ENCODE measurements around the gene ITGAE. TPM values are rescaled to one million over a fixed set of nuclear protein-coding genes. Genes with fewer than 3 reads are reported as not detected.
A peak's percentile ranks its signal among the peaks of the same experiment; 100 is the strongest.

ITGAE gene
- total RNA-seq, 1 experiment from 2014 or later = 30.6 TPM

DNA sequence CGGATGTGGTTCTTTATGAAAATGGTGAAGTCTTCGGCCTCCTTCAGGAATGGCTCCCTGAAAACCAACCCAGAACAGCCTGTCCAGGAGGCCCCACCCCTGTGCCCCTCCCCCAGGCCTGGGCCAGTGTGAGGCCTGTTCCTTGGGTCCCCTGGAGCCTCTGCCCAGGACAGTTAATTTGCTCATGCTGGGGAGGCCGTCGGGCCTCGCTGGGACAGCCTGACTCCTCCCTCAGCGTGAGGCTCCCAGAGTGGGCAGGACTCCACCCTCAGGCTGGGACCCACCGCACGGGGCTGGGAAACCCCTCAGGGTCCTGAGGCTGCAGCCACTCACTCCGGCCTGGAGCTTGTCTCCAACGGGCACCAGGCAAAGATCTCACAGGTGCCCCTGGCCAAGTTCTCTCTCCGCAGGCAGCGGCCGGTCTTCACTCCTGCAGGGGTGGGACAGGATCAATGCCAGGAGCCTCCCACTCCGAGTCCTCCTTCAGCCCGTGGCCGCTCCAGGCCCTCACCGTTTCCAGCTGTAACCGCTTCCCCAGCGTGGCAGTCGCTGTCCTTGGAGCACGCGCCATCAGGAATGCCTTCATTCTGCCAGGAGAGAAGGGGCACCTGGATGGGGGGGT lies 110.8 kb downstream of the ITGAE start:
- no peak for DNase-seq (ENCODE audit: low read depth in 1 of 2, low spot score in 2 of 2)
- no peaks in the 10 kb centered on the region for H3K9me3 ChIP-seq (replicated peaks)

GRCh38 chr17:3689262-3690093 lies 111.5 kb downstream of the ITGAE start:
- H3K4me3 ChIP-seq = no peak overlapping the region
- H3K27me3 ChIP-seq (replicated peaks) = 0 out of 2 replicates have a peak, but pooled peaks cover 1% of the 10 kb centered on the region
- H3K4me1 ChIP-seq (replicated peaks) = no peaks in the 10 kb centered on the region
- no peak for DNase-seq (ENCODE audit: low read depth in 1 of 2, low spot score in 2 of 2)
- no peak overlapping the region for H3K27ac ChIP-seq
- no peaks in the 10 kb centered on the region for H3K9me3 ChIP-seq (replicated peaks)
- no peaks in the 10 kb centered on the region for H3K36me3 ChIP-seq

More for the DNA sequence above, 110.8 kb downstream of the ITGAE start:
- Histone ChIP-seq H3K27me3 (replicated peaks) (peaks cover 8% of the 10 kb centered on the region), H3K27ac (no peak overlapping the region), H3K4me1 (replicated peaks) (peaks cover 1% of the 10 kb centered on the region), H3K4me3 (no peak overlapping the region), H3K36me3 (no peaks in the 10 kb centered on the region)

DNA sequence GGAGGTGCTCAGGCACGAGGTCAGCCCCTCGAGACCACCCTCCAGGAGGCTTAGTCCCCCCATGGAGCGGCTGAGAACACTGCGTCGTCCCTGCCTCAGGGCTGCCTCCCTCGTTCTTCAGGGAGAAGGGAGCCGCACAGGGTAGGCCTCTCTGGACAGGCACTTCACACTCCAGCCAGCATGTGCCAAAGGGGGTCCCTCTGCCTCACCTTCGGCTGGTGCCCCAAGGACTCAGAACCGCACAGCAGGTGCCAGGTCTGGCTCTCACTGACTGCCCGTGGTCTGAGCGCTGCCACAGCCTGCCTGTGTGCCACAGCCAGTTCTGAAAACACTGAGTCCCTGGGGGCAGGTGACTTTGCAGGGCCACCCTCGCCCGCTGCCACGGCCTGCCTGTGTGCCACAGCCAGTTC lies 112.1 kb downstream of the ITGAE start:
- Histone ChIP-seq H3K27me3 (replicated peaks) (no peaks in the 10 kb centered on the region), H3K9me3 (replicated peaks) (no peaks in the 10 kb centered on the region), H3K4me3 (no peak overlapping the region), H3K4me1 (replicated peaks) (no peaks in the 10 kb centered on the region), H3K27ac (no peak overlapping the region), H3K36me3 (no peaks in the 10 kb centered on the region)
- DNase-seq (ENCODE audit: low read depth in 1 of 2, low spot score in 2 of 2) = no peak

DNA sequence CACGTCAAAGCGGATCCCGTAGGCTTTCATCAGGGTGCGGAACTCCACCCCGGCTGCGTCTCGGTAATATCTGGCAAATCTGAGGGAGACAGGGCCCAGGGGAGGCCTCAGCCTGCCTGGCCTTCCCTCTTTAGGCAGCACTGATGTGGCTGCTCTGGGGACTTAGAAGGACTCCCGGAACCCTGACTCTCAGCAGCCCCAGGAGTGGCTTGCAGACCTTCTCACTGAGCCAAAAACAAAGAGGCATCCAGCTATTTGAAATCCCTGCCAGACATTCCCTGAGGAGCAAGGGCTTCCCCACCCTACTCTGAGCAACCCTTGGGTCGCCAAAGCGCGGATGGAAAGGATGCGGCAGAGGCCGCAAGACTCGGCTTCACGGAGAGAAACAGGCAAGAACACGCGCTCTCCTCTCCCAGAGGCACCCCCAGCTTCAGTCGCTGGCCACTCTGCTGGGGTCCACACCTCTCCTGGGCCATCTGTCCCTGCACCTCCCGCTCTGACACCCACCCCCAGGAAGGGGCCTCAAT lies 112.9 kb downstream of the ITGAE start:
- no peak overlapping the region for H3K27ac ChIP-seq
- no peaks in the 10 kb centered on the region for H3K9me3 ChIP-seq (replicated peaks)
- H3K4me3 ChIP-seq = no peak overlapping the region
- no peaks in the 10 kb centered on the region for H3K36me3 ChIP-seq
- no peaks in the 10 kb centered on the region for H3K27me3 ChIP-seq (replicated peaks)
- no peak for DNase-seq (ENCODE audit: low read depth in 1 of 2, low spot score in 2 of 2)
- H3K4me1 ChIP-seq (replicated peaks) = no peaks in the 10 kb centered on the region

GRCh38 chr17:3685174-3685573 lies 115.8 kb downstream of the ITGAE start:
- Histone ChIP-seq H3K36me3 (no peaks in the 10 kb centered on the region), H3K9me3 (replicated peaks) (no peaks in the 10 kb centered on the region), H3K4me1 (replicated peaks) (no peaks in the 10 kb centered on the region), H3K27ac (no peak overlapping the region), H3K4me3 (no peak overlapping the region), H3K27me3 (replicated peaks) (no peaks in the 10 kb centered on the region)
- DNase-seq (ENCODE audit: low read depth in 1 of 2, low spot score in 2 of 2) = no peak

DNA sequence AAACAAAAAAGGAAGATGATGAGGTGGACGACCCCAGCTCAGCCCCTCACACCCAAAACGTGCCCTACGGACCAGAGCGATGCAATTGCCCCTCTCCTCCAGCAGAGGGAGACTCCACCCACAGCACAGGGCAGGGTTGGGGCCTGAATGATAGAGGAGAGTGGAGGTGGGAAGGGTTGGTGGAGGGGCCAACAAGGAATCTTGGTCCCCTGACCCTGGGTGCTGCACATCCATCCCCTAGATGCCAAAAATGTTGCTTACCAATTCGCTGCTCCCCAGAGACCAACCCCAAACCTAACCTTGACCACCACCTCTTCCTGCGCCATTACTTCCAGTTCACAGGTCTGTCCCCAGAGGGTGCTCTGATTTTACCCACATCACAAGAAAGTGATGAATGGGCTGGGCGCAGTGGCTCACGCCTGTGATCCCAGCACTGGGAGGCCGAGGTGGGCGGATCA lies 117.9 kb downstream of the ITGAE start:
- Histone ChIP-seq H3K9me3 (replicated peaks) (no peaks in the 10 kb centered on the region), H3K4me1 (replicated peaks) (no peaks in the 10 kb centered on the region), H3K36me3 (no peaks in the 10 kb centered on the region), H3K4me3 (no peak overlapping the region), H3K27ac (no peak overlapping the region), H3K27me3 (replicated peaks) (no peaks in the 10 kb centered on the region)
- DNase-seq (ENCODE audit: low read depth in 1 of 2, low spot score in 2 of 2) = peak in 1 of 2 experiments; percentile 38

- no peak overlapping the region for H3K4me3 ChIP-seq
- H3K4me1 ChIP-seq (replicated peaks) = no peaks in the 10 kb centered on the region
- no peaks in the 10 kb centered on the region for H3K9me3 ChIP-seq (replicated peaks)
- H3K27ac ChIP-seq = no peak overlapping the region
- no peak for DNase-seq (ENCODE audit: low read depth in 1 of 2, low spot score in 2 of 2)
- H3K27me3 ChIP-seq (replicated peaks) = no peaks in the 10 kb centered on the region
- no peaks in the 10 kb centered on the region for H3K36me3 ChIP-seq
These were observed 119.0 kb downstream of the ITGAE start for GRCh38 chr17:3682033-3682432.

- Histone ChIP-seq H3K4me3 (no peak overlapping the region), H3K4me1 (replicated peaks) (no peaks in the 10 kb centered on the region), H3K27me3 (replicated peaks) (no peaks in the 10 kb centered on the region), H3K9me3 (replicated peaks) (no peaks in the 10 kb centered on the region), H3K27ac (no peak overlapping the region), H3K36me3 (no peaks in the 10 kb centered on the region)
- no peak for DNase-seq (ENCODE audit: low read depth in 1 of 2, low spot score in 2 of 2)
These were observed 119.4 kb downstream of the ITGAE start for GRCh38 chr17:3681565-3681964.

DNA sequence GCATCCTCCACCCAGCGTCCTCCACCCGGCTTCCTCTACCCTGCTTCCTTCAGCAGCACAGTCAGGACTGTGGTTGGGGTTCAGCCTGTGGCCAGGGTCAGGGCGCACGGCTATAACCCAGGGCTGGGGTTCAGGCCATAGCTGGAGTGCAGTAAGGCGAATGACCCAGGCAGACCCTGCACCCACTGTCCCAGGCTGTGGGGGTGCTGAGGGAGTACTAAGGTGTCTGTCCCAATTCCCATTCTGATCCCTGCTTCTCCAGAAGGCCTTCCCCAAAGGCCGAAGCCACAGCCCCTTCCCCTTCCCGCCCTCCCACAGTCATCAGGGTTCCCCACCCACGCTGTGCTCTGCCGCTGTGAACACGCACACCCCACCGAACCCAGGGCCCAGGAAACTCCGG lies 119.9 kb downstream of the ITGAE start:
- no peak overlapping the region for H3K27ac ChIP-seq
- H3K36me3 ChIP-seq = no peaks in the 10 kb centered on the region
- H3K27me3 ChIP-seq (replicated peaks) = no peaks in the 10 kb centered on the region
- no peaks in the 10 kb centered on the region for H3K4me1 ChIP-seq (replicated peaks)
- DNase-seq (ENCODE audit: low read depth in 1 of 2, low spot score in 2 of 2) = no peak
- H3K9me3 ChIP-seq (replicated peaks) = no peaks in the 10 kb centered on the region
- no peak overlapping the region for H3K4me3 ChIP-seq

- H3K4me3 ChIP-seq = no peak overlapping the region
- H3K36me3 ChIP-seq = no peaks in the 10 kb centered on the region
These were observed 121.4 kb downstream of the ITGAE start for GRCh38 chr17:3679531-3680126.

GRCh38 chr17:3678821-3679530 lies 122.0 kb downstream of the ITGAE start:
- no peaks in the 10 kb centered on the region for H3K36me3 ChIP-seq
- no peaks in the 10 kb centered on the region for H3K27me3 ChIP-seq (replicated peaks)
- no peak overlapping the region for H3K27ac ChIP-seq
- H3K4me3 ChIP-seq = no peak overlapping the region
- DNase-seq (ENCODE audit: low read depth in 1 of 2, low spot score in 2 of 2) = no peak
- H3K4me1 ChIP-seq (replicated peaks) = no peaks in the 10 kb centered on the region
- no peaks in the 10 kb centered on the region for H3K9me3 ChIP-seq (replicated peaks)

More at GRCh38 chr17:3679531-3680126, 121.4 kb downstream of the ITGAE start:
- H3K27me3 ChIP-seq (replicated peaks) = no peaks in the 10 kb centered on the region
- no peaks in the 10 kb centered on the region for H3K9me3 ChIP-seq (replicated peaks)
- H3K4me1 ChIP-seq (replicated peaks) = no peaks in the 10 kb centered on the region
- DNase-seq (ENCODE audit: low read depth in 1 of 2, low spot score in 2 of 2) = no peak
- no peak overlapping the region for H3K27ac ChIP-seq

- H3K36me3 ChIP-seq = no peaks in the 10 kb centered on the region
- H3K27me3 ChIP-seq (replicated peaks) = no peaks in the 10 kb centered on the region
- no peak overlapping the region for H3K4me3 ChIP-seq
- no peaks in the 10 kb centered on the region for H3K9me3 ChIP-seq (replicated peaks)
- no peak overlapping the region for H3K27ac ChIP-seq
- no peaks in the 10 kb centered on the region for H3K4me1 ChIP-seq (replicated peaks)
- DNase-seq (ENCODE audit: low read depth in 1 of 2, low spot score in 2 of 2) = no peak
These were observed 122.7 kb downstream of the ITGAE start for GRCh38 chr17:3678095-3678820.

- Histone ChIP-seq H3K27me3 (replicated peaks) (no peaks in the 10 kb centered on the region), H3K27ac (no peak overlapping the region), H3K4me1 (replicated peaks) (no peaks in the 10 kb centered on the region), H3K9me3 (replicated peaks) (no peaks in the 10 kb centered on the region), H3K4me3 (no peak overlapping the region), H3K36me3 (peaks cover 4% of the 10 kb centered on the region)
- DNase-seq (ENCODE audit: low read depth in 1 of 2, low spot score in 2 of 2) = no peak
These were observed 125.1 kb downstream of the ITGAE start for GRCh38 chr17:3675886-3676285.
